CD4-positive, CD25-positive, alpha-beta regulatory T cell (primary cell): Measurements from ENCODE around the gene TIAM2. TPM values are rescaled to one million over a fixed set of nuclear protein-coding genes. Genes with fewer than 3 reads are reported as not detected.

Experiments
- ATAC-seq, 2 donors: fragments of 150-1000 bp; cut with Tn5 transposase; one replicate each; pipeline ENCODE4 v1.10.0; 2021; ENCODE audit warnings: low read depth in 2 of 2, moderate number of reproducible peaks in 2 of 2, moderate library complexity in 1 of 2
- DNase-seq, 3 donors: peaks; one replicate each; pipeline versions ENCODE4 v3.0.0 to v3.0.0-alpha.2; 2012 to 2022; ENCODE audit warnings: mixed read lengths in 1 of 3
- H3K27ac ChIP-seq: one replicate; pipeline ENCODE4 v1.7.0; 2013; ENCODE audit warnings: mild to moderate bottlenecking, low read length; ENCODE audit not compliant: insufficient read depth, poor library complexity, severe bottlenecking
- H3K27me3 ChIP-seq: one replicate; pipeline ENCODE4 v1.7.0; 2013; ENCODE audit warnings: low read length; ENCODE audit not compliant: control insufficient read depth, insufficient read depth
- H3K36me3 ChIP-seq: one replicate; pipeline ENCODE4 v1.7.0; 2013; ENCODE audit warnings: mild to moderate bottlenecking, low read length, moderate library complexity; ENCODE audit not compliant: control insufficient read depth, insufficient read depth
- H3K4me1 ChIP-seq: 2 replicates; pipeline ENCODE4 v1.7.0; 2013; ENCODE audit warnings: mild to moderate bottlenecking, low read length; ENCODE audit not compliant: insufficient read depth, control insufficient read depth, poor library complexity, severe bottlenecking
- H3K4me3 ChIP-seq: one replicate; pipeline ENCODE4 v1.7.0; 2013; ENCODE audit warnings: low read depth, mild to moderate bottlenecking, low read length, moderate library complexity
- H3K9me3 ChIP-seq, 2 experiments: 1 replicate in 1 of 2; 2 replicates in 1 of 2; pipeline ENCODE4 v1.7.0; 2013; ENCODE audit warnings: low read length in 2 of 2, mild to moderate bottlenecking in 1 of 2, moderate library complexity in 1 of 2; ENCODE audit not compliant: control insufficient read depth in 2 of 2
- H3K27ac Mint-ChIP-seq, 3 donors: one replicate each; pipeline ENCODE4 v1.8.0; 2020 to 2022; ENCODE audit warnings: mild to moderate bottlenecking in 3 of 3, mixed read lengths in 3 of 3, moderate library complexity in 2 of 3
- H3K27me3 Mint-ChIP-seq: one replicate; pipeline ENCODE4 v1.8.0; 2022; ENCODE audit warnings: mild to moderate bottlenecking, mixed read lengths
- H3K36me3 Mint-ChIP-seq: one replicate; pipeline ENCODE4 v1.8.0; 2020; ENCODE audit warnings: mixed read lengths
- H3K4me1 Mint-ChIP-seq, 4 donors: one replicate each; pipeline ENCODE4 v1.8.0; 2020 to 2022; ENCODE audit warnings: mixed read lengths in 4 of 4, mild to moderate bottlenecking in 1 of 4
- H3K4me3 Mint-ChIP-seq, 4 donors: one replicate each; pipeline ENCODE4 v1.8.0; 2020 to 2022; ENCODE audit warnings: mild to moderate bottlenecking in 4 of 4, mixed read lengths in 4 of 4, moderate library complexity in 3 of 4
- H3K9me3 Mint-ChIP-seq, 7 donors: one replicate each; pipeline ENCODE4 v1.8.0; 2020 to 2022; ENCODE audit warnings: mixed read lengths in 7 of 7, mild to moderate bottlenecking in 3 of 7, moderate library complexity in 2 of 7
- polyA plus RNA-seq, 4 donors: library from polyadenylated mRNA; unstranded; fragments of 300-500 nt; fragmentation: Illumina TruSeq; gene quantifications; one replicate each; pipeline ENCODE4 v1.2.3, GENCODE V29; 2021
- total RNA-seq: library from RNA; stranded (reverse); gene quantifications from one replicate; pipeline ENCODE4 v1.2.3, GENCODE V29; 2022

TIAM2 gene
- total and polyA plus RNA-seq, 5 donors from 2014 or later: 0.66 to 5.9 (median 1.3) TPM

- Mint-ChIP-seq H3K27me3 (no peaks in the 10 kb centered on the region), H3K27ac (no peak overlapping the region), H3K4me3 (no peak overlapping the region), H3K36me3 (no peaks in the 10 kb centered on the region), H3K9me3 (no peaks in the 10 kb centered on the region), H3K4me1 (no peaks in the 10 kb centered on the region)
- DNase-seq (no peak), ATAC-seq (no peak)
- Histone ChIP-seq H3K4me3 (no peak overlapping the region), H3K9me3 (no peaks in the 10 kb centered on the region), H3K27ac (no peak overlapping the region), H3K27me3 (no peaks in the 10 kb centered on the region), H3K36me3 (no peaks in the 10 kb centered on the region), H3K4me1 (no peaks in the 10 kb centered on the region)
Measured at GRCh38 chr6:155030148-155030720, 35.1 kb downstream of the TIAM2 start.

- Histone ChIP-seq H3K9me3 (no peaks in the 10 kb centered on the region), H3K4me3 (no peak overlapping the region), H3K27me3 (no peaks in the 10 kb centered on the region), H3K27ac (no peak overlapping the region), H3K36me3 (no peaks in the 10 kb centered on the region), H3K4me1 (no peaks in the 10 kb centered on the region)
- Mint-ChIP-seq H3K27me3 (no peaks in the 10 kb centered on the region), H3K27ac (no peak overlapping the region), H3K36me3 (no peaks in the 10 kb centered on the region), H3K4me3 (no peak overlapping the region), H3K9me3 (no peaks in the 10 kb centered on the region), H3K4me1 (no peaks in the 10 kb centered on the region)
- DNase-seq (no peak), ATAC-seq (no peak)
Measured at GRCh38 chr6:155031091-155031490, 36.0 kb downstream of the TIAM2 start.

- Histone ChIP-seq H3K36me3 (no peaks in the 10 kb centered on the region), H3K4me3 (no peak overlapping the region), H3K4me1 (no peaks in the 10 kb centered on the region), H3K27me3 (no peaks in the 10 kb centered on the region), H3K9me3 (no peaks in the 10 kb centered on the region), H3K27ac (no peak overlapping the region)
- ATAC-seq (no peak), DNase-seq (no peak)
- Mint-ChIP-seq H3K27ac (no peak overlapping the region), H3K27me3 (no peaks in the 10 kb centered on the region), H3K4me3 (no peak overlapping the region), H3K36me3 (no peaks in the 10 kb centered on the region), H3K9me3 (no peaks in the 10 kb centered on the region), H3K4me1 (no peaks in the 10 kb centered on the region)
Measured at GRCh38 chr6:155033021-155033791, 38.1 kb downstream of the TIAM2 start.

- Histone ChIP-seq H3K27ac (no peak overlapping the region), H3K9me3 (no peaks in the 10 kb centered on the region), H3K36me3 (no peaks in the 10 kb centered on the region), H3K4me3 (no peak overlapping the region), H3K27me3 (no peaks in the 10 kb centered on the region), H3K4me1 (no peaks in the 10 kb centered on the region)
- Mint-ChIP-seq H3K4me1 (no peaks in the 10 kb centered on the region), H3K9me3 (peaks cover 0 to under 1% (median 0%) of the 10 kb centered on the region in 7 donors), H3K4me3 (no peak overlapping the region), H3K27me3 (no peaks in the 10 kb centered on the region), H3K27ac (no peak overlapping the region), H3K36me3 (no peaks in the 10 kb centered on the region)
- no peak for ATAC-seq
- no peak for DNase-seq
Measured at GRCh38 chr6:155036907-155037306, 41.8 kb downstream of the TIAM2 start.

GRCh38 chr6:155038104-155038503 lies 43.0 kb downstream of the TIAM2 start:
- H3K4me3 Mint-ChIP-seq: no peak overlapping the region

GRCh38 chr6:155038527-155038926 lies 43.4 kb downstream of the TIAM2 start:
- H3K27me3 Mint-ChIP-seq: no peaks in the 10 kb centered on the region
- no peak for ATAC-seq

More at GRCh38 chr6:155038104-155038503, 43.0 kb downstream of the TIAM2 start:
- no peaks in the 10 kb centered on the region for H3K9me3 ChIP-seq
- no peaks in the 10 kb centered on the region for H3K36me3 ChIP-seq
- H3K9me3 Mint-ChIP-seq: peaks cover 0 to 2% (median 0%) of the 10 kb centered on the region in 7 donors
- H3K4me1 ChIP-seq: no peaks in the 10 kb centered on the region
- no peaks in the 10 kb centered on the region for H3K27me3 ChIP-seq
- H3K4me3 ChIP-seq: no peak overlapping the region
- no peaks in the 10 kb centered on the region for H3K36me3 Mint-ChIP-seq
- ATAC-seq (no peak), DNase-seq (no peak)
- no peak overlapping the region for H3K27ac ChIP-seq
- no peaks in the 10 kb centered on the region for H3K4me1 Mint-ChIP-seq
- no peaks in the 10 kb centered on the region for H3K27me3 Mint-ChIP-seq
- no peak overlapping the region for H3K27ac Mint-ChIP-seq

GRCh38 chr6:155039618-155040017 lies 44.5 kb downstream of the TIAM2 start:
- no peak overlapping the region for H3K27ac Mint-ChIP-seq
- no peaks in the 10 kb centered on the region for H3K4me1 ChIP-seq
- H3K27me3 ChIP-seq: no peaks in the 10 kb centered on the region
- no peak overlapping the region for H3K27ac ChIP-seq
- no peaks in the 10 kb centered on the region for H3K9me3 ChIP-seq
- H3K36me3 ChIP-seq: no peaks in the 10 kb centered on the region
- H3K9me3 Mint-ChIP-seq: peaks cover 0 to 2% (median 0%) of the 10 kb centered on the region in 7 donors
- no peak for ATAC-seq
- H3K4me1 Mint-ChIP-seq: no peaks in the 10 kb centered on the region
- DNase-seq: no peak
- no peaks in the 10 kb centered on the region for H3K27me3 Mint-ChIP-seq
- no peak overlapping the region for H3K4me3 ChIP-seq
- H3K4me3 Mint-ChIP-seq: no peak overlapping the region
- H3K36me3 Mint-ChIP-seq: no peaks in the 10 kb centered on the region

More at GRCh38 chr6:155038527-155038926, 43.4 kb downstream of the TIAM2 start:
- no peak overlapping the region for H3K27ac Mint-ChIP-seq
- Histone ChIP-seq H3K36me3 (no peaks in the 10 kb centered on the region), H3K9me3 (no peaks in the 10 kb centered on the region), H3K4me3 (no peak overlapping the region), H3K4me1 (no peaks in the 10 kb centered on the region), H3K27me3 (no peaks in the 10 kb centered on the region), H3K27ac (no peak overlapping the region)
- no peak for DNase-seq
- H3K4me1 Mint-ChIP-seq: no peaks in the 10 kb centered on the region
- H3K9me3 Mint-ChIP-seq: peaks cover 0 to 2% (median 0%) of the 10 kb centered on the region in 7 donors
- no peaks in the 10 kb centered on the region for H3K36me3 Mint-ChIP-seq
- no peak overlapping the region for H3K4me3 Mint-ChIP-seq

- no peaks in the 10 kb centered on the region for H3K27me3 ChIP-seq
- ATAC-seq (no peak), DNase-seq (no peak)
- no peak overlapping the region for H3K4me3 Mint-ChIP-seq
- no peak overlapping the region for H3K4me3 ChIP-seq
- no peaks in the 10 kb centered on the region for H3K36me3 ChIP-seq
- H3K36me3 Mint-ChIP-seq: no peaks in the 10 kb centered on the region
- H3K9me3 ChIP-seq: no peaks in the 10 kb centered on the region
- H3K4me1 Mint-ChIP-seq: no peaks in the 10 kb centered on the region
- no peak overlapping the region for H3K27ac Mint-ChIP-seq
- no peak overlapping the region for H3K27ac ChIP-seq
- H3K27me3 Mint-ChIP-seq: no peaks in the 10 kb centered on the region
- no peaks in the 10 kb centered on the region for H3K4me1 ChIP-seq
- H3K9me3 Mint-ChIP-seq: peaks cover 0 to 2% (median 0%) of the 10 kb centered on the region in 7 donors
Measured at GRCh38 chr6:155040154-155040553, 45.0 kb downstream of the TIAM2 start.
